Measurements from ENCODE around the gene SHISA5. TPM values are rescaled to one million over a fixed set of nuclear protein-coding genes. Genes with fewer than 3 reads are reported as not detected.

SHISA5 gene
- total RNA-seq, 1 experiment from 2014 or later: 226 TPM

DNA sequence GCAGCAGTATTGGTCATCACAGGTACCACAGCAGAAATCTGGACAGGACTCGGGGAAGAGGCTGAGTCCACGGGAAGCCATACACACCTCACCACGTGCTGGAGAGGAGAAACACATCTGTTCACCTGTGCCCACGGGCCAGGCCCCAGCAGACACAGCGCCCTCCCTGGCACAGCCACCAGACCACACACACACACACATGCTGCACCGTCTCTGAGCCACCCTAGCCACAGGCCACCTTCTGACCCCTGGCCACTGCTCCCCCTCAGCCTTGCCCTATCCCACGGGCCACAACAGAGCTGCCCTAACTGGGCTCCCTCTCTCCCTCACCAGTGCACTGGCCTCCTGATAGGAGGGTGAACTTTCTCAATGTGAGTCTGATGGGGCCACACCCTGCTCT is 2.8 kb downstream of the SHISA5 start:
- Histone ChIP-seq H3K9me3 (no peaks in the 10 kb centered on the region), H3K36me3 (ENCODE audit: control insufficient read depth, insufficient read depth, low read length) (no peaks in the 10 kb centered on the region), H3K27me3 (replicated peaks; ENCODE audit: control insufficient read depth, insufficient read depth, low read length) (no peaks in the 10 kb centered on the region), H3K4me3 (ENCODE audit: low read depth, low read length) (no peak overlapping the region), H3K4me1 (peaks cover 21% of the 10 kb centered on the region)
- Mint-ChIP-seq H3K27ac (ENCODE audit: unreplicated experiment) (no peak overlapping the region), H3K4me1 (ENCODE audit: low read depth, unreplicated experiment) (peaks cover 13% of the 10 kb centered on the region), H3K9me3 (ENCODE audit: unreplicated experiment) (peaks cover 10% of the 10 kb centered on the region), H3K27me3 (ENCODE audit: insufficient read depth, unreplicated experiment) (no peaks in the 10 kb centered on the region), H3K4me3 (ENCODE audit: unreplicated experiment) (no peak overlapping the region), H3K36me3 (ENCODE audit: insufficient read depth, unreplicated experiment) (peaks cover 10% of the 10 kb centered on the region)
- intact Hi-C loops (cut with micrococcal nuclease; ENCODE audit: unreplicated experiment): no loop called here
- no TSS peak for BruUV-seq (replicated peaks)
- CTCF ChIA-PET: interaction anchor here (0.6 to 1.1 kb wide), 2 partner anchors 14 to 28 kb away, joined by 3 to 5 read pairs; no protein-coding TSS in a partner anchor
- TF ChIP-seq, protein P1, sequence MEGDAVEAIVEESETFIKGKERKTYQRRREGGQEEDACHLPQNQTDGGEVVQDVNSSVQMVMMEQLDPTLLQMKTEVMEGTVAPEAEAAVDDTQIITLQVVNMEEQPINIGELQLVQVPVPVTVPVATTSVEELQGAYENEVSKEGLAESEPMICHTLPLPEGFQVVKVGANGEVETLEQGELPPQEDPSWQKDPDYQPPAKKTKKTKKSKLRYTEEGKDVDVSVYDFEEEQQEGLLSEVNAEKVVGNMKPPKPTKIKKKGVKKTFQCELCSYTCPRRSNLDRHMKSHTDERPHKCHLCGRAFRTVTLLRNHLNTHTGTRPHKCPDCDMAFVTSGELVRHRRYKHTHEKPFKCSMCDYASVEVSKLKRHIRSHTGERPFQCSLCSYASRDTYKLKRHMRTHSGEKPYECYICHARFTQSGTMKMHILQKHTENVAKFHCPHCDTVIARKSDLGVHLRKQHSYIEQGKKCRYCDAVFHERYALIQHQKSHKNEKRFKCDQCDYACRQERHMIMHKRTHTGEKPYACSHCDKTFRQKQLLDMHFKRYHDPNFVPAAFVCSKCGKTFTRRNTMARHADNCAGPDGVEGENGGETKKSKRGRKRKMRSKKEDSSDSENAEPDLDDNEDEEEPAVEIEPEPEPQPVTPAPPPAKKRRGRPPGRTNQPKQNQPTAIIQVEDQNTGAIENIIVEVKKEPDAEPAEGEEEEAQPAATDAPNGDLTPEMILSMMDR (IDR thresholded peaks at IDR 0.05; ENCODE audit: insufficient read depth in 1 of 2, low read depth in 1 of 2, low read length in 1 of 2, severe bottlenecking in 1 of 2, unreplicated experiment in 1 of 2): no peak
- POLR2A ChIA-PET: interaction anchor here (0.5 kb wide), 1 partner anchor 28 kb away, joined by 3 read pairs; no protein-coding TSS in a partner anchor
- DNase-seq: no peak

DNA sequence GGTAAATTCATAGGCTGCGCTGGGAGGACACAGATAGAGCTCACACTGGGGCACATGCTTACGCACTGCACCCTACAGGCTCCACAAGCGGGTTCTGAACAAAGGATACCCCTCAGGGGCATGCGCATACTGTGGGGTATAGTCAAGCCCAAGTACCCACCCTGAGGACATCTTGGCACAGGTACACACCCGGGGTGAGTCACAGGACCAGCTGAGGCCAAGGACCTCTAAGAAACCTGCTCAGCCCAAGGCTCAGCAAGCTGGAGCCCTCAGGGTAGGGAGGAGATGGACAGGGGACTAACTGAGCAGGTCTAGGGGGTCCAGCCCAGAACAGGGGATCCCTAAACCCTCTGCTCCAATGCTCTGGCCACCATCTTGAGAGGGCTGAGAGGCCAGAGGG is 3.3 kb downstream of the SHISA5 start:
- ChIA-PET POLR2A (no interaction called here), CTCF (no interaction called here)
- H3K27me3 Mint-ChIP-seq (ENCODE audit: insufficient read depth, unreplicated experiment): no peaks in the 10 kb centered on the region
- H3K36me3 ChIP-seq (ENCODE audit: control insufficient read depth, insufficient read depth, low read length): no peaks in the 10 kb centered on the region
- no peak for DNase-seq
- H3K9me3 ChIP-seq: no peaks in the 10 kb centered on the region
- peaks cover 10% of the 10 kb centered on the region for H3K9me3 Mint-ChIP-seq (ENCODE audit: unreplicated experiment)
- peaks cover 9% of the 10 kb centered on the region for H3K4me1 Mint-ChIP-seq (ENCODE audit: low read depth, unreplicated experiment)
- peaks cover 19% of the 10 kb centered on the region for H3K4me1 ChIP-seq
- H3K27ac Mint-ChIP-seq (ENCODE audit: unreplicated experiment): no peak overlapping the region
- H3K27me3 ChIP-seq (replicated peaks; ENCODE audit: control insufficient read depth, insufficient read depth, low read length): no peaks in the 10 kb centered on the region
- TF ChIP-seq, protein P1 (IDR thresholded peaks at IDR 0.05; ENCODE audit: insufficient read depth in 1 of 2, low read depth in 1 of 2, low read length in 1 of 2, severe bottlenecking in 1 of 2, unreplicated experiment in 1 of 2): no peak
- no peak overlapping the region for H3K4me3 ChIP-seq (ENCODE audit: low read depth, low read length)
- H3K4me3 Mint-ChIP-seq (ENCODE audit: unreplicated experiment): no peak overlapping the region
- intact Hi-C loops (cut with micrococcal nuclease; ENCODE audit: unreplicated experiment): no loop called here
- H3K36me3 Mint-ChIP-seq (ENCODE audit: insufficient read depth, unreplicated experiment): peaks cover 10% of the 10 kb centered on the region
- BruUV-seq (replicated peaks): no TSS peak

DNA sequence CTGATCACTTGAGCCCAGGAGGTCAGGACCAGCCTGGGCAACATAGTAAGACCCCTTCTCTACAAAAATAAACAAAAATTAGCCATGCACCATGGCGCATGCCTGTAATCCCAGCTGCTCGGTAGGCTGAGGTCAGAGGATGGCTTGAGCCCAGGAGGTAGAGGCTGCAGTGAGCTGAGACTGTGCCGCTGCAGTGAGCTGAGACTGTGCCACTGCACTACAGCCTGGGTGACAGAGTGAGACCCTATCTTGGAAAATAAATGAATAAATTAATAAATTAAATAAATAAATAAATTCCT is 10.8 kb downstream of the SHISA5 start:
- ChIA-PET POLR2A (interaction anchor here (0.6 kb wide), 1 partner anchor 11 kb away, joined by 11 read pairs; no protein-coding TSS in a partner anchor), CTCF (no interaction called here)
- no peaks in the 10 kb centered on the region for H3K9me3 ChIP-seq
- H3K36me3 ChIP-seq (ENCODE audit: control insufficient read depth, insufficient read depth, low read length): no peaks in the 10 kb centered on the region
- intact Hi-C loops (cut with micrococcal nuclease; ENCODE audit: unreplicated experiment): no loop called here
- TF ChIP-seq, protein P1 (IDR thresholded peaks at IDR 0.05; ENCODE audit: insufficient read depth in 1 of 2, low read depth in 1 of 2, low read length in 1 of 2, severe bottlenecking in 1 of 2, unreplicated experiment in 1 of 2): no peak
- Mint-ChIP-seq H3K9me3 (ENCODE audit: unreplicated experiment) (peaks cover 5% of the 10 kb centered on the region), H3K36me3 (ENCODE audit: insufficient read depth, unreplicated experiment) (peaks cover 8% of the 10 kb centered on the region), H3K4me1 (ENCODE audit: low read depth, unreplicated experiment) (no peaks in the 10 kb centered on the region), H3K27ac (ENCODE audit: unreplicated experiment) (no peak overlapping the region), H3K27me3 (ENCODE audit: insufficient read depth, unreplicated experiment) (no peaks in the 10 kb centered on the region), H3K4me3 (ENCODE audit: unreplicated experiment) (no peak overlapping the region)
- DNase-seq: no peak
- H3K4me1 ChIP-seq: peaks cover 7% of the 10 kb centered on the region; the same call in 1 of the 2 replicates
- no peaks in the 10 kb centered on the region for H3K27me3 ChIP-seq (replicated peaks; ENCODE audit: control insufficient read depth, insufficient read depth, low read length)
- no TSS peak for BruUV-seq (replicated peaks)
- H3K4me3 ChIP-seq (ENCODE audit: low read depth, low read length): no peak overlapping the region
